Stimulated activated CD8-positive, alpha-beta memory T cell treated with anti-CD3 and anti-CD28 coated beads, Interleukin-7, amount 100 ng/mL, for 24 hours (primary cell): ENCODE measurements around the gene DISP1.
"Not testable (repeated sequence)": the region's sequence is repeated elsewhere in the genome, so short reads cannot be mapped to it uniquely, and the experiment has no call there.

Experiments used
- DNase-seq: peaks from one replicate; pipeline ENCODE4 v3.0.0-alpha.2; 2020; ENCODE audit warnings: low read depth

DISP1 gene

DNA sequence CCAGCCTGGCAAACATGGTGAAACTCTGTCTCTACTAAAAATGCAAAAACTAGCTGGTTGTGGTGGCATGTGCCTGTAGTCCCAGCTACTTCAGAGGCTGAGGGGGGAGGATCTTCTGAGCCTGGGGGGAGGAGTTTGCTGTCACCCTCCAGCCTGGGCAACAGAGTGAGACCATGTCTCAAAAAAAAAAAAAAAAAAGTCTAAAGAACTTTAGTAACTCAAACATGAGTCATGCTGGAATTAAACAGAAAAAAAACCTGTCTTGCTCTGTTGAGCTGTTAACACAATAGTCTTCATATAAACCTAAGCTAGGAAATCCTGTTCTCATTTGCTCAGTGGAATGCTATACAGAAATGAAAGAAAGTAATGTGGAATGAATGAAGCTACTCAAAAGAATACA is 16.7 kb upstream of the DISP1 start:
- no peak for DNase-seq

DNA sequence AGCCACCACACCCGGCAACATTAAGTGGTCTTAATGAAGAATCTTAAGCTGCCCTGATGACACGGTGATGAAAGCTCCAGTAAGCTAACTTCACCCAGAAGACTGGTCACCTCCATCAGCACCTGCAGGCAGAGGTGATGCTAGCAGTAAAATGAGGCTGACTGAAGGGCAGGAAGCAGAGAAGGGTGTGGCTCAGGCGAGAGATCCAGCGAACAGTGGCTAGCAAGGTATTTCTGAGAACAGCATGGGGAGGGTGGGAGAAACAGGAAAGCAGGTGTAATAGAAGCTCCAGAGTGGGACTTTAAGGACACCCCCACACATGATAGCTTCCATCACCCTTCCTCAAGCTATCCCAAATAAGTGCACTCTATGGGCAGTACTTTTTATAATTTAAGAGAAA is 15.9 kb upstream of the DISP1 start:
- DNase-seq, result no peak

DNA sequence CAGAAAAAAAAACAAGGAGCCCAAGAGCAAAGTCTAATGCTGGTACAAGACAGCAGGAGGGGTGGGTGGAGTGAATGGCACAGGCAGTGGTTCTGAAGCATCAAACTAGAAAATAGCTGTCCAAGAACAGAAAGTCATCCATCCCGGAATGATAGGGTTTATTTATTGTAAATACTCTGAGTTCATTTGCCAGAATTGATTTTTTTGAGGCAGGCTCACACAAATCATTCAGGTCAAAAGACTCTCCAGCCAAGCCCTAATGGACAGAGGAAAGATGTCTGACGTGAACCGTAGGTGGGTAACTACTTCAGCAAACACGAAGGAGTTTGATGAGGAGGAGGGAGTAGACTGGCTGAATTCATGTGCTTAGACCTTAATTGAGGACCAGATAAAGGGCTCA is 13.8 kb upstream of the DISP1 start:
- DNase-seq, result no peak

DNA sequence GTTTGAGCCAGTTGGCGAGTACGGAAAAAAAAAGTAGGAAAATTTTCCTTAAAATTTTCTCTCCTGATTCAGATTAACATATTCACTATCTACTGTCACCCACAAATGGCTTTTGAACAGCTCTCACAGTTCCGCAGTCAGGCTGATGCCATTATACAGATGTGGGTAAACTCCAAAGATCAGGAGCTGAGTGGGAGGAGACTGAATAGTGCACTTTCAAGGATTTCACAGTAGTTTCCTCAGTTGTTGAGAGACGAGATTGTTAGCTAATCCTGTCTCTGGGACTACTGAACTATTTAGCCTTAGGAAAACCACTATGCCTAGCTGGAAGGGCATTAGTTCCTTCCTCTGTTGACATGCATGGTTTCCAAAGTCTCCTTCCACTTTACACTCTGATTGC is 3.2 kb upstream of the DISP1 start:
- DNase-seq, result no peak

DNA sequence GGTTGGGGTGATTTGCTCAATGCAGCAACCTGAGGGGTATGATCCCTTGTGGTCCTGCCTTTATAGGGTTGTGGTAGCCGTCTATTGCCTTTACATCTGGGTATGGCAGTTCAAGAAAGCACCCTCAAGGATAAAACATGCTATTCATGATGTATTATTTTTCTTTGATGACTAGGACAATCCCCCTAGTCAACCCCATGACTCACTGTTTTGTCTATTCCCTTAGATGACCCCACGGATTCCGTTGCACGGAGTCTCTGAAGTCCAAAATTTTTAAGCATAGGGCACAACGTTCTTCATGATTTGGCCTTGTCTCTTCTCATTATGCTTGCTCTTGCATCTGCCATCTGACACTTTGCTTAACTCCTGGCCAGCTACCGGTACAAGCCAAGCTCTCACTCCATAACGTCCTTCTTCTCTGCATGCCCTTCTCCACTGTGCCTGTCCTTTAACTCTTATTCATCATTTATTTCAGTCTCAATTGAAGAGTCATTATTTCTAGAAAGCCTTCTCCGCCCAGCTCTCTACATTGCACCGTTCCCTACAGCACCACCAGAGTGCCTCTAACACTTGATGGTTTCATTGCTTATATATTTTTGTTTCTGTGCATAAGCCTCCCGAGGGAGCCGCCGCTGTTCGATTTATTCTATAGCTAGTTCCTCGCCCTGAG is 838 bp upstream of the DISP1 start:
- no peak for DNase-seq

DNA sequence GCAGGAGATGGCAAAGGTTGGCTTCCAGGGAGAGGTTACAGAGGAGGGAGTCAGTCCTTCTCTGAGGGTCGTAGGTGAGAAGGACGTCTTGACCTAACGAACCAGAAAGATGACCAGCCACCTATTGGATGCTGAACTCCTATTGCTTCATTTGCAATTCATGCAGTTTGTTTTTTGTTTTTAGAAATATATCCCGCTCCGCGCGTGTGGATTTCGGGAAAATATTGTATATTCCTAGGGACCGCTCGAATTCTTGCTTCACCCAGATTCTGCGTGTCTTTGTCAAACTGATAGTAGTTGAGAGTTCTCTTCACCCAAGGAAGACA is 564 bp downstream of the DISP1 start:
- no peak for DNase-seq

DNA sequence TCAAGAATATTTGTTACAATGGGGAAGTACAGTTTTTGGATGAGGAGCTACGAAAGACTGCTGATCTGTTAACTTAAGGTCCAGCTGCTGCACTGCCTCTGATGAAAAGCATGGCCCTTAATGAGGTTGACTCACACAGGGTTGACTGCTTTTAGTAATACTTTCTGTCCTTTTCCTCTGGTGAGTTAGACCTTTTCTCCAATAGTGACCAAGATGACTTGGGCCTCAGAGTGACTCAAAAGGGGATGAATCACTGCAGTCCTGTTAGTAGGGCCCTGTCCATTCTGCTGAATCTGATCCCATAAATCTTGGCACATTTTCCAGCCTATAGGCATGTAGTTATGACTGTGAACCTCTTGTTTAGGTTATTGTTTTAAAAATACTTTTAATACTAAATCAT is 2.7 kb downstream of the DISP1 start:
- no peak for DNase-seq

DNA sequence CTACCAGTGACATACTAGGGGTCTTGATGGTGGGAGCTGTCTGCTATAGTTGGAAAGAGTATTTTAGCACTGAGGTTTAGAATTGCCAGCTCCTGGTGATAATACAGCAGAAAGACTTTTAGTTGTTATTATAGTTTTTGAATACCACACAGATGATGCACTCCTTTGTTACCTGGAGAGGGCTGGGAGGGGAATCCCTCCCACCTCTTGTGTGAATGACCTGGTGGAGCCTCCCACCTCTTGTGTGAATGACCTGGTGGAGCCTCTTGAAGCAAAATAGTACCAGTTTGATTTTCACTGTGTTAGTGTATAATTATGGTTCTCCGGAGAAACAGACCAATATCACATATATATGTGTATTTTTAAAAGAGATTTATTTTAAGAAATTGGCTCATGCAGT is 3.3 kb downstream of the DISP1 start:
- no peak for DNase-seq

DNA sequence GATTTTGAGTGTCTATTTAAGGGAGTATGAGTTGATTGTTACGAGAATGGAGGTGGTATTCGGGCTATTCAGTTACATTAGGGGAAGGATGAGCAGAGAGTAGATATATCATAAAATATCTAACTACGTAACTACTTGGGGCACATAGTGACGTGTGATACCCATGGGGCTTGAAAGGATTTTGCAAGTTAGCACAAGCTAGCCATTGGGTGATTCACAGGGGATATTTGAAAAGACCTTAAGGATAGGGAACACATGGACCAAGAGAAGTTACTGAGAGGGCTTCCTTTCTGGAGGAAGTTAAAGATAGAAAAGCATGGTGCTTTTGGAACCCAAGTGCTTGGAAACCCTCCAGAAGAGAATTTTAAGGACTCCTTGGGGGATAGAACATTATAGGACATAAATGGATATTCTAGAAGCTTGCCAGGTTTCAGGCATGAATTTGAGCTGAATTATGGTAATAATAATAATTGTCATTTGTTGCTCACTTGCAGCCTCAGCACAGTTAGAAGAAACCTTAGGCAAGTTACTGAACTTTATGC is 5.4 kb downstream of the DISP1 start:
- no peak for DNase-seq

DNA sequence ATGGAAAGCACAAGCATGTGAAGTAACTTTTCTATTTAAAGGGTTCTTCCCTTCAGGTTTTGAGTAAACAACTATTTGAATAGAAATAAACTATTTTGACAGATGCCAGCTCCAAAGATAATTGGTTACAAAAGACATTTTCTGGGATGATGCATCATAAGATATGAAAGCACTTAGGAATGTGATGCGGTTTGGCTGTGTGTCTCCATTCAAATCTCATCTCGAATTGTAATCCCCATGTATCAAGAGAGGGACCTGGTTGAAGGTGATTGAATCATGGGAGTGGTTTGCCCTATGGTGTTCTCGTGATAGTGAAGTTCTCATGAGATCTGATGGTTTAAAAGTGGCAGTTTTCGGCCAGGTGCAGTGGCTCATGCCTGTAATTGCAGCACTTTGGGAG is 6.4 kb downstream of the DISP1 start:
- DNase-seq, result no peak

DNA sequence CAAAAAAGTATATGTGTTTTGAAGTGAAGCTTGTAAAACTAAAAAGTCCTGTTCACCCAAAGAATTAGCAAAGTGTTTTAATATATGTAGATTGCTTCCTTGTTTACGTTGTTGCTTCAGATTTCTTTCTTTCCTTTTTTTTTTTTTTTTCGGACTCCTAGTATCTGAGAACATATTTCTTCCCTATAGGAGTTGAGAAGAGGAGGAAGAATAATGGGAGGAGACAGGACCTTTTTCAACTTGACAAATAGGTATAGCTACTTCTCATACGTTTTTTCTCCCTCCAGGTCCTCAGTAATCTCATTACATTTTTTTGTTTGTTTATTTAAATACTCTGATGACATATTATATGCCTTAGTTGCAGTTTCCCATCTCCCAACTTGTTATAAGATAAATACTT is 8.9 kb downstream of the DISP1 start:
- DNase-seq, result no peak

DNA sequence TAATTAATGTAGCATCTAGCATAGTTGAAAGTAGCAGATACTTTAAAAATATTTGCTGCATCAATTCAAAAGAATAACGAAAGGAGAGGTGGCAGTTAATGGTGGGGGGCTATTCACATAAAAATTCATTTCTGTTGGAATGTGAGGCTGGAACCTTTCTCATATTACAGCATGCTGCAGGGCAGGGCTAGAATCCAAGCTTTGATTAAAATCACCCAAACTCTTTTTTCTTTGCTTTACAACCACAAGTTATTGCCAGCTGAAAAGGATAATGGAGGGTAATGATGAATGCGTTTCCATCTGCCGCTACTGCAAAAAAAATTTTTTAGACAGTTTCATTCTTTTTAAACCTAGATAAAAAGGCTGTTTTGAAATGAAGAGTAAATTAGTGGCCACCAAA is 9.8 kb downstream of the DISP1 start:
- no peak for DNase-seq

DNA sequence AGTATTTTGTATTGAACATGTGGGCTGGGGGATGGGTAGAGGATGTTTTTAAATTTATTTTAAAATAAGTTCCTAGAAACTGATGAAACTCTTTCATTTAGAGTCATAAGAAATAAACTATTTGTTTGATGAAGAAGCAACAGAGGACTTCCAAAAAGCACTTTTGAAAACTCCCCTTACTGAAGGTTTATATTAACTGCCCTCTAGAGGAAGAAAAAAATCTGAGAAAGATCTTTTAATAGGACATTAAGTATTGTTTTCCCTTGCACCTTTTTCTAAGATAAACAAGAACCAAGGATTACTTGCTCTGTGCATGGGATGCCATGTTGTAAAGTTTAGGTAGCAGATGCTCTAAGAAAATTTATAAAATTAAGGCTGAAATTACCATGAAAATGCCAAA is 14.1 kb downstream of the DISP1 start:
- DNase-seq, result no peak

DNA sequence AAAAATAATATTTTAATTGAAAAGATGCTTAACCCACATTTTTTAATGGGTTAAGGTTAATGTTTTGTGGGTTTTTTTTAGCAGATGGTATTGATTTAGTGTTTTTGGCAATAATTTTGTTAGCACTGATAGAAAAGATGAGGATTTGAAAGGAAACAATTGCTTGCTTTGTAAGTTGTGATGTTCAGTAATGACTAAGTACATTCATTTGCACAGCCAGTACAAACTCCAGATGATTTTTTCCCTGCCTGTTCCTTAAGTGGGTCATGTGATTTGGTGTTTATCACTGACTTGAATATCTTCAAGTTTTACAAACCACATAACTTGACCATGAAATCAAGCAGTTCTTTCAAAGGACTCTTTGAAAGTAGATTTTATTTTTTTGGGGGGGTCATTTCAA is 15.0 kb downstream of the DISP1 start:
- DNase-seq, result no peak

DNA sequence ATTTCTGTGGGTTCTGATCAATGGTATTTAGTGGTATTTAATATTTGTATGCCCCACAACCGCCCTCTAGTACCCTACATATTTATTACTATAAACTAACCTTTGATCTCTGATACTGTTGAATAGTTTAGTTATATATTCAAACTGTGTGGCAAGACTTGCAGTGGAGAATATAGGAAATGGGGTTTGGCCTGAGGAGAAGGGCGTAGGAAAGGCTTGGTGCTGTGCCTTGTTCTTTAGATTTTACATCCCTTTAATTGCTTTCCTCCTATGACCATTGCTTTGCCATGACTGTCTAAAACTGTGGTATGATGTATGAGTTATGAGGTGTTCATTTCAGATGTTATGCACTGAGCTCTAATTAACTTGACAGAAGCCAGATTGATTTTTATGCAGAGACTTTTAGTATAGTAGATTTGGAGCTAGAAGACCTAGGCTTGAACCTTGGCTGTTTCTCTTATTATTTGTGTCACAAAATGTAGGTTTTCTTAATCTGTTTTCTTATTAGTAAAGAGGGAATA is 18.6 kb downstream of the DISP1 start:
- no peak for DNase-seq

DNA sequence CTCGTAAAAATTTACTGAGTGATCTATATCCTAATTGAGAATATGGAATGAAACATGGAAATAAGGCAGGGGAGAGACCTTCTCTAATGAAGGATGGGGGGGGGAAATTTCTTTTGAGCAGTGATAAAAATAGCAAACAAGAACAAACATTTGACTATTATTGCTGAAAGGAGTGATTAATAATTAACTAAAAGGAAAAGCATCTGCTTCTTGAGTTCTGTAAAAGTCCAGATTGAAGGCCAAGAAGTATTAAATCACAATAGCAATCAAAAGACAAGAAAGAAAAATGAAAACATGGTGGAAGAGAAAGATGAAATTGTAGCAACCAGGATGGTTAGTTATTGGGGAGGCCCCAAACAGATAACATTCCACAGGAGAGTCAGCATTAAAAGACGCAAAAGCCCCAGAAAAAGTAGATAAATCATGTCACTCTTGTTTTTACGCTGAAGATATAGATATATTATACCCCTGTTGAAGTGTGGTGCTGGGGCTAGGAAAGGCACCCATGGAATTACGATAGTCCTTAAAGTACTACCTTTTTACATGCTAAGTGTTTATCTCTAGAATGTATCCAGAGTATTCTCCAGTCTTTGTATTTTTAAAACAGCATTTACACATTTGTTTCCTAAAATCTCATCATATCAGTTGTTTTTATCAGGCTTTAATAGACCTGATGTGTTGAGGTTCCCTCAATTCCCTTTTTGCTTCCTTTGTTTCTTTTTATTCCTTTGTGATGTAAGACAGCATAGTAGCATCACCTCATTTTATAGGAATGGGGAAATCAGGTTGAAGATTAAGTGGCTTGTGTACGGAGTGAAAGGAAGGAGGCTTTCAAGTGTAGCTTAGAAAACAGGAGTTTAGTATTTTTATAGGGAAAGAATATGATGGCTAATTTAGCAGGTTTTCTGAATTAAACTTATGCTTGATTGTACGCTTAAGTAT is 28.9 kb downstream of the DISP1 start:
- no peak for DNase-seq

DNA sequence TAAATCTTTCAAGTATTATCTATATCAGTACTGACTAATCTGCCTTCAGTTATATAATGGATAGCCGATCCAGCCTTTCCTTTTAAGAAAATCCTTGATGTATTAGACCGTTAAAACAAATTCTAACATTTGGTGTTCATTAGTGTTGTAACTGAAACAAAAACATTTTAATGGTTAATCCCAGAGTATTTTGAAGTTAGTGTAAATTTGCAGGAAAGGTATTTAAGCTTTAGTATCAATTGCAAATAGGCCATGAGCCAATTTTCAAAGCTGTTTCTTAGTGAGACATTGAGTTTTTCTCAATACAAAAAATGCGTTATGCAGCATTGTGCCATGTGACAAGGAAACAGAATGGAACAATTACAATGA is 29.6 kb downstream of the DISP1 start:
- no peak for DNase-seq

DNA sequence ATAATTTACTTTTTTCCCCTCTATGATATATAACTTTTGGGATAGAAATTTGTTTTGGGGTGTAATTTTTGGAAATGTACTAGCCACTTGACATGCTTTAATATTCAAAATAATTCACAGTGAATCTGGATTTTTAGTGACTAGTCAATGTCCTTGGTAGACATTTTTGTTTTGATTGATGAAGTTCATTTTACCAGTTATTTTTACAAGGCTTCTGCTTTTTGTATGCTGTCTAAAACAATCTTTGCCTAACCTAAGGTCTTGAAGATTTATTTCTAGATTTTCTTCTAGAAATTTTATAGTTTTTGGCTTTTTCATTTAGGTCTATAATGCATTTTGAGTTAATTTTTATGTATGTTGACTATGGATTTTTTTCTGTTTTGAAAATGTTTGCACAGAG is 30.9 kb downstream of the DISP1 start:
- no peak for DNase-seq

DNA sequence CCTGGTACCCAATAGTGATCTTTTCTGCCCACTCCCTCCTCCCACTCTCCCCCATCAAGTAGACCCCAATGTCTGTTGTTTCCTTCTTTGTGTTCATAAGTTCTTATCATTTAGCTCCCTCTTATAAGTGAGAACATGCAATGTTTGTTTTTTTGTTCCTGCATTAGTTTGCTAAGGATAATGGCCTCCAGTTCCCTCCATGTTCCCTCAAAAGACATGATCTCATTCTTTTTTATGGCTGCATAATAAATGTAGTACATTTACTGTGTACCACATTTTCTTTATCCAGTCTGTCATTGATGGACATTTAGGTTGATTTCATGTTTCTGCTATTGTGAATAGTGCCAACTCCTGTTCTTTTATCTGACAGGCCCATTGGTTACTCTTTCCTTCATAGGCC is 35.7 kb downstream of the DISP1 start:
- not testable (repeated sequence) for DNase-seq

DNA sequence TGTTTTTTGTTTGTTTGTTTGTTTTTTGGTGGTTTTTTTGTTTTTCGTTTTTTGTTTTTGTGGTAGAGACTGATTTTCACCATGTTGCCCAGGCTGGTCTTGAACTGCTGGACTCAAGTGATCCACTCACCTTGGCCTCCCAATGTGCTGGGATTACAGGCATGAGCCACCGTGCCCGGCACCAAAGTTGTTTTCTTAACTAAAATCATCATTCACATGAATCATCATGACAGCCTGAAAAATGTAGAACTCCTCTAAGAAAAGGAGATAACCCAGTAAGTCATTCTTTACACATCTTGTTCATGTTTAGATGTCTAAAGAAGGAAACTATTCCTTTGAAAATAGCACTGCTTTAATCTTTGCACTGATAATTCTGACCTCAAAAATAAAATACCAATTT is 37.5 kb downstream of the DISP1 start:
- no peak for DNase-seq

DNA sequence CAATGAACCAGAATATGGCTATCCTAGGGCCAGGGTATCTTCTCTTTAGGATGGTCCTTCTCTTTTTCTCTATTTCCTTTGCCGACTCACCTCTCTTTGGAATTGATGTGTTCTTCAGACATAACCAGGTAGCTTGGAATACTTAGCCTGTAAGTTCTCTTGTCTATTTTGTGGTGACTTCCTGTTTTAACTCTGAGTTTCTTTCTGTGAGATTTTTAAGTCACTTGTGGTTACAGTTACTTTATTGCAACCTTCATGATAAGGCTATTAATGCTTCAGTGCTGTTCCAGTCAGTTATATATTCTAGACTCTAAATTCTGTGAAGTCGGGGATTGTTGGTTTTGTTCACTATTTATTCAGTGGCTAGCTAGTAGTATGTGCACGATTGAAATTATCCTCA is 46.2 kb downstream of the DISP1 start:
- no peak for DNase-seq
